Caco-2 (cell line): ENCODE measurements around the gene MSGN1. TPM values are rescaled to one million over a fixed set of nuclear protein-coding genes. Genes with fewer than 3 reads are reported as not detected.

Source experiments
- BruUV-seq: library from RNA; stranded (reverse); fragments of 400-500 nt; replicated peaks from 2 replicates; lab custom pipeline; 2021; lab: Mats Ljungman, UMichigan
- CTCF ChIA-PET: fragments of 300-600 bp; sonication (Branson Sonifier 250); formaldehyde crosslinking; loops from one replicate; lab custom pipeline; 2022; ENCODE audit warnings: antibody characterized with exemption; lab: Charles Lee
- POLR2A ChIA-PET: fragments of 300-600 bp; sonication (Branson Sonifier 250); formaldehyde crosslinking; loops from one replicate; lab custom pipeline; 2022; ENCODE audit warnings: antibody characterized with exemption; lab: Charles Lee
- DNase-seq, 2 experiments: peaks; one replicate each; pipeline versions ENCODE4 v3.0.0 to v3.0.0-alpha.2; 2020 to 2022
- H3K27me3 ChIP-seq: replicated peaks from 2 replicates; pipeline ENCODE4 v1.6.0; 2011; ENCODE audit warnings: low read length; ENCODE audit not compliant: control insufficient read depth, insufficient read depth
- H3K36me3 ChIP-seq: 2 replicates; pipeline ENCODE4 v1.5.1; 2011; ENCODE audit warnings: low read length; ENCODE audit not compliant: control insufficient read depth, insufficient read depth
- H3K4me1 ChIP-seq: fragments of 250-450 bp; sonication (Bioruptor Pico); 2 replicates; pipeline ENCODE4 v1.5.1; 2020; ENCODE audit warnings: mild to moderate bottlenecking
- H3K4me3 ChIP-seq: 2 replicates; pipeline ENCODE4 v1.5.1; 2011; ENCODE audit warnings: low read depth, mild to moderate bottlenecking, control low read depth, low read length
- H3K9me3 ChIP-seq: fragments of 250-450 bp; sonication (Bioruptor Pico); 2 replicates; pipeline ENCODE4 v1.5.1; 2020; ENCODE audit warnings: mild to moderate bottlenecking, moderate library complexity
- H3K27ac Mint-ChIP-seq: one replicate; pipeline ENCODE4 v1.8.0; 2022; ENCODE audit warnings: mixed read lengths; ENCODE audit not compliant: unreplicated experiment
- H3K27me3 Mint-ChIP-seq: one replicate; pipeline ENCODE4 v1.8.0; 2022; ENCODE audit warnings: mixed read lengths; ENCODE audit not compliant: insufficient read depth, unreplicated experiment
- H3K36me3 Mint-ChIP-seq: one replicate; pipeline ENCODE4 v1.8.0; 2022; ENCODE audit warnings: mild to moderate bottlenecking, mixed read lengths; ENCODE audit not compliant: insufficient read depth, unreplicated experiment
- H3K4me1 Mint-ChIP-seq: one replicate; pipeline ENCODE4 v1.8.0; 2022; ENCODE audit warnings: low read depth, mixed read lengths; ENCODE audit not compliant: unreplicated experiment
- H3K4me3 Mint-ChIP-seq: one replicate; pipeline ENCODE4 v1.8.0; 2022; ENCODE audit warnings: mild to moderate bottlenecking, moderate library complexity, mixed read lengths; ENCODE audit not compliant: unreplicated experiment
- H3K9me3 Mint-ChIP-seq: one replicate; pipeline ENCODE4 v1.8.0; 2022; ENCODE audit warnings: mixed read lengths; ENCODE audit not compliant: unreplicated experiment
- CTCF ChIP-seq, 2 experiments: fragments of 200-600 bp in 1 of 2; IDR thresholded peaks; 1 replicate in 1 of 2; 2 replicates in 1 of 2; pipeline versions ENCODE4 v1.5.1 to v1.8.0; 2011 to 2022; ENCODE audit warnings: antibody characterized with exemption in 1 of 2, control low read depth in 1 of 2, inconsistent platforms in 1 of 2, low read depth in 1 of 2, low read length in 1 of 2, mild to moderate bottlenecking in 1 of 2, moderate library complexity in 1 of 2; ENCODE audit not compliant: insufficient read depth in 1 of 2, severe bottlenecking in 1 of 2, unreplicated experiment in 1 of 2
- intact Hi-C: fragments of 100-400 bp; cut with micrococcal nuclease; formaldehyde crosslinking; loops from one replicate; pipeline ENCODE4 v1.10.0; 2022; ENCODE audit not compliant: unreplicated experiment
- total RNA-seq: library from RNA; stranded (reverse); gene quantifications from 2 replicates; pipeline ENCODE4 v1.2.3, GENCODE V29; 2022

Gene MSGN1
- total RNA-seq, 1 experiment from 2014 or later: not detected

DNA sequence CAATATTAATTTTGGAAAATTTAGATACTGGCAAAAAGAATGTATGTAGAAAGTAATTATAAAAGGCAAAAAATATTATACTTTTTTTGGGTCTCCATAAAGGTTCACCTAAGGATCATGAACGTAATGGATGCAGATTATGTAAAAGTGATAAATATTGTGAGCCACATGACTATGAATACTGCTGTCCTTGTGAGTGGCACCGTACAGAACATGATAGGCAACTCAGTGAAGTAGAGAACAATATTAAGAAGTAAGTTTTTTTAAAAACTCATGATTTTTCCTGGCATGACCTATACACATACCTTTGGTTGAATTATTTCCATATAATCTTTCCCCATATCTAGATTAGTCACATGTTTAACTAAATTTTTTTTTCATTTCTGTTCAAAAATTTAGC, 43.7 kb upstream of the MSGN1 start:
- Mint-ChIP-seq H3K36me3 (peaks cover 48% of the 10 kb centered on the region), H3K9me3 (no peaks in the 10 kb centered on the region), H3K4me3 (no peak overlapping the region), H3K27ac (no peak overlapping the region), H3K27me3 (no peaks in the 10 kb centered on the region), H3K4me1 (no peaks in the 10 kb centered on the region)
- no TSS peak for BruUV-seq
- H3K4me3 ChIP-seq: no peak overlapping the region
- no peaks in the 10 kb centered on the region for H3K27me3 ChIP-seq
- intact Hi-C loops: no loop called here
- H3K4me1 ChIP-seq: no peaks in the 10 kb centered on the region
- CTCF ChIA-PET: no interaction called here
- no peak for DNase-seq
- no peaks in the 10 kb centered on the region for H3K36me3 ChIP-seq
- H3K9me3 ChIP-seq: no peaks in the 10 kb centered on the region
- no peak for TF ChIP-seq CTCF (IDR thresholded peaks at IDR 0.05; ENCODE audit: insufficient read depth in 1 of 2, low read depth in 1 of 2, low read length in 1 of 2, severe bottlenecking in 1 of 2, unreplicated experiment in 1 of 2)
- POLR2A ChIA-PET: no interaction called here

GRCh38 chr2:17780546-17780945, 35.7 kb upstream of the MSGN1 start:
- no peak for DNase-seq
- Mint-ChIP-seq H3K4me3 (no peak overlapping the region), H3K36me3 (peaks cover 56% of the 10 kb centered on the region), H3K27ac (no peak overlapping the region), H3K9me3 (no peaks in the 10 kb centered on the region), H3K27me3 (no peaks in the 10 kb centered on the region), H3K4me1 (no peaks in the 10 kb centered on the region)
- TF ChIP-seq CTCF (IDR thresholded peaks at IDR 0.05; ENCODE audit: insufficient read depth in 1 of 2, low read depth in 1 of 2, low read length in 1 of 2, severe bottlenecking in 1 of 2, unreplicated experiment in 1 of 2): no peak
- BruUV-seq: no TSS peak
- ChIA-PET POLR2A (no interaction called here), CTCF (no interaction called here)
- Histone ChIP-seq H3K9me3 (no peaks in the 10 kb centered on the region), H3K27me3 (no peaks in the 10 kb centered on the region), H3K36me3 (no peaks in the 10 kb centered on the region), H3K4me3 (no peak overlapping the region), H3K4me1 (no peaks in the 10 kb centered on the region)
- intact Hi-C loops: no loop called here

- no TSS peak for BruUV-seq
- intact Hi-C loops: no loop called here
- Histone ChIP-seq H3K4me1 (no peaks in the 10 kb centered on the region), H3K9me3 (no peaks in the 10 kb centered on the region), H3K36me3 (no peaks in the 10 kb centered on the region), H3K4me3 (no peak overlapping the region), H3K27me3 (no peaks in the 10 kb centered on the region)
- DNase-seq: no peak
- no peak overlapping the region for H3K27ac Mint-ChIP-seq
- CTCF ChIA-PET: no interaction called here
- TF ChIP-seq CTCF (IDR thresholded peaks at IDR 0.05; ENCODE audit: insufficient read depth in 1 of 2, low read depth in 1 of 2, low read length in 1 of 2, severe bottlenecking in 1 of 2, unreplicated experiment in 1 of 2): no peak
- POLR2A ChIA-PET: no interaction called here
- H3K27me3 Mint-ChIP-seq: no peaks in the 10 kb centered on the region
- peaks cover 46% of the 10 kb centered on the region for H3K36me3 Mint-ChIP-seq
- no peaks in the 10 kb centered on the region for H3K9me3 Mint-ChIP-seq
- H3K4me1 Mint-ChIP-seq: no peaks in the 10 kb centered on the region
- H3K4me3 Mint-ChIP-seq: no peak overlapping the region
Observed at GRCh38 chr2:17781482-17781881, 34.8 kb upstream of the MSGN1 start.
